Panc1 (cell line): Measurements from ENCODE around the gene UBXN11. TPM values are rescaled to one million over a fixed set of nuclear protein-coding genes. Genes with fewer than 3 reads are reported as not detected.

Experiments
- ATAC-seq: fragments of 200-7000 bp; cut with Tn5 transposase; 2 replicates; pipeline ENCODE4 v1.9.1; 2020; ENCODE audit warnings: mild to moderate bottlenecking, moderate library complexity
- BruUV-seq: library from RNA; stranded (reverse); fragments of 400-500 nt; replicated peaks from 2 replicates; lab custom pipeline; 2021; lab: Mats Ljungman, UMichigan
- CTCF ChIA-PET: fragments of 300-600 bp; sonication (Branson Sonifier 250); formaldehyde crosslinking; loops from one replicate; lab custom pipeline; 2022; ENCODE audit warnings: antibody characterized with exemption; lab: Charles Lee
- POLR2A ChIA-PET: fragments of 300-600 bp; sonication (Branson Sonifier 250); formaldehyde crosslinking; loops from one replicate; lab custom pipeline; 2022; ENCODE audit warnings: antibody characterized with exemption; lab: Charles Lee
- DNase-seq: peaks from one replicate; pipeline ENCODE4 v3.0.0-alpha.2; 2010; ENCODE audit warnings: low read depth, low spot score
- H3K27ac ChIP-seq: 2 replicates; pipeline ENCODE4 v1.5.1; 2011; ENCODE audit warnings: mild to moderate bottlenecking, low read length, inconsistent platforms
- H3K27me3 ChIP-seq: fragments of 200-500 bp; sonication (Bioruptor generic); 2 replicates; pipeline ENCODE4 v1.6.0; 2014; ENCODE audit warnings: low read length, inconsistent platforms; ENCODE audit not compliant: control insufficient read depth, insufficient read depth
- H3K36me3 ChIP-seq: fragments of 200-500 bp; sonication (Bioruptor generic); 2 replicates; pipeline ENCODE4 v1.5.1; 2014; ENCODE audit warnings: inconsistent platforms, mild to moderate bottlenecking, low read length, moderate library complexity; ENCODE audit not compliant: control insufficient read depth, insufficient read depth
- H3K4me1 ChIP-seq: 2 replicates; pipeline ENCODE4 v1.5.1; 2011; ENCODE audit warnings: inconsistent platforms, mild to moderate bottlenecking, low read length, moderate library complexity; ENCODE audit not compliant: control insufficient read depth, insufficient read depth
- H3K4me3 ChIP-seq, 2 experiments: 2 replicates each; pipeline ENCODE4 v1.5.1; 2011 to 2012; ENCODE audit warnings: low read depth in 2 of 2, low read length in 2 of 2, mild to moderate bottlenecking in 2 of 2, inconsistent platforms in 1 of 2, moderate library complexity in 1 of 2
- H3K9me3 ChIP-seq: fragments of 200-500 bp; sonication (Bioruptor generic); 2 replicates; pipeline ENCODE4 v1.5.1; 2014; ENCODE audit warnings: low read depth, mild to moderate bottlenecking, inconsistent platforms, low read length, moderate library complexity; ENCODE audit not compliant: control insufficient read depth, insufficient read depth
- CTCF ChIP-seq: fragments of 450-650 bp; IDR thresholded peaks from 2 replicates; pipeline ENCODE4 v1.5.1; 2017; ENCODE audit warnings: mild to moderate bottlenecking
- POLR2AphosphoS5 ChIP-seq: IDR thresholded peaks from 2 replicates; pipeline ENCODE4 v1.6.1; 2012; ENCODE audit warnings: mild to moderate bottlenecking, low read depth, low read length, moderate library complexity
- SIN3A ChIP-seq: IDR thresholded peaks from 2 replicates; pipeline ENCODE4 v1.6.1; 2012; ENCODE audit warnings: low read depth, mild to moderate bottlenecking, low read length, moderate library complexity, borderline replicate concordance; ENCODE audit not compliant: insufficient read depth
- TCF7L2 ChIP-seq: IDR thresholded peaks from 2 replicates; pipeline ENCODE4 v1.6.1; 2011; ENCODE audit warnings: mild to moderate bottlenecking, low read depth, low read length, inconsistent platforms
- in situ Hi-C: cut with HindIII; loops from 2 replicates; pipeline ENCODE4 v1.10.0; 2016; ENCODE audit warnings: low sequenced_read_pairs, low pct_unique_long_range_greater_than_20kb
- intact Hi-C: fragments of 100-400 bp; cut with micrococcal nuclease; formaldehyde crosslinking; loops from one replicate; pipeline ENCODE4 v1.10.0; 2022; ENCODE audit not compliant: unreplicated experiment
- total RNA-seq: library from RNA; stranded (reverse); gene quantifications from one replicate; pipeline ENCODE4 v1.2.1, GENCODE V29; 2021; ENCODE audit not compliant: unreplicated experiment
- TF ChIP-seq, protein P1 (sequence below), 2 experiments: IDR thresholded peaks; 2 replicates each; pipeline ENCODE4 v1.6.1; 2011 to 2012; ENCODE audit warnings: low read depth in 2 of 2, control low read depth in 1 of 2, low read length in 1 of 2, mild to moderate bottlenecking in 1 of 2, moderate library complexity in 1 of 2; ENCODE audit not compliant: insufficient read depth in 1 of 2

The UBXN11 gene
- total RNA-seq, 1 experiment from 2014 or later, result 23.7 TPM

DNA sequence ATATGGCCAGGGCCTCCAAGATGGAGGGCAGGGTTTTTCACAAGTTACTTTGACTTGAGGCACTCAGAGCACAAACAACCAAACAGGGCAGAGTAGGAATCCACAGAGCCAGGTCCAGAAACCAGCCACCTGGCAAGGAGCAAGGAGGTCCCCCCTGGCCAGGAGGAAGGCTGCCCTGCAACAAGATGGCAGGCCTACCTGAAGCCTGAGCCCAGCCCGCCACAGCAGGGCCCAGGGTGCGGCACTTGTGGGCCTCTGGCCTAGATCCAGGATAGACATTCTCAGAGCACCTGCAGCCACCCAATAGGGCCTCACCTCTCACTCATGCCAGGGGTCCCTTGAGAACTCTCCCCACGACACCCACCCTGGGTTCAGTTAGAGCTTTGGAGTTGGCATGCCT is 15.0 kb downstream of the UBXN11 start:
- BruUV-seq, result no TSS peak
- H3K27me3 ChIP-seq, result no peaks in the 10 kb centered on the region
- no peaks in the 10 kb centered on the region for H3K9me3 ChIP-seq
- ChIA-PET CTCF (no interaction called here), POLR2A (no interaction called here)
- in situ Hi-C loops (no loop called here), intact Hi-C loops (no loop called here)
- DNase-seq (no peak), ATAC-seq (no peak)
- no peaks in the 10 kb centered on the region for H3K4me1 ChIP-seq
- H3K27ac ChIP-seq, result no peak overlapping the region
- no peaks in the 10 kb centered on the region for H3K36me3 ChIP-seq
- no peak overlapping the region for H3K4me3 ChIP-seq
- TF ChIP-seq SIN3A, result no peak
- no peak for TF ChIP-seq TCF7L2
- TF ChIP-seq, protein P1, sequence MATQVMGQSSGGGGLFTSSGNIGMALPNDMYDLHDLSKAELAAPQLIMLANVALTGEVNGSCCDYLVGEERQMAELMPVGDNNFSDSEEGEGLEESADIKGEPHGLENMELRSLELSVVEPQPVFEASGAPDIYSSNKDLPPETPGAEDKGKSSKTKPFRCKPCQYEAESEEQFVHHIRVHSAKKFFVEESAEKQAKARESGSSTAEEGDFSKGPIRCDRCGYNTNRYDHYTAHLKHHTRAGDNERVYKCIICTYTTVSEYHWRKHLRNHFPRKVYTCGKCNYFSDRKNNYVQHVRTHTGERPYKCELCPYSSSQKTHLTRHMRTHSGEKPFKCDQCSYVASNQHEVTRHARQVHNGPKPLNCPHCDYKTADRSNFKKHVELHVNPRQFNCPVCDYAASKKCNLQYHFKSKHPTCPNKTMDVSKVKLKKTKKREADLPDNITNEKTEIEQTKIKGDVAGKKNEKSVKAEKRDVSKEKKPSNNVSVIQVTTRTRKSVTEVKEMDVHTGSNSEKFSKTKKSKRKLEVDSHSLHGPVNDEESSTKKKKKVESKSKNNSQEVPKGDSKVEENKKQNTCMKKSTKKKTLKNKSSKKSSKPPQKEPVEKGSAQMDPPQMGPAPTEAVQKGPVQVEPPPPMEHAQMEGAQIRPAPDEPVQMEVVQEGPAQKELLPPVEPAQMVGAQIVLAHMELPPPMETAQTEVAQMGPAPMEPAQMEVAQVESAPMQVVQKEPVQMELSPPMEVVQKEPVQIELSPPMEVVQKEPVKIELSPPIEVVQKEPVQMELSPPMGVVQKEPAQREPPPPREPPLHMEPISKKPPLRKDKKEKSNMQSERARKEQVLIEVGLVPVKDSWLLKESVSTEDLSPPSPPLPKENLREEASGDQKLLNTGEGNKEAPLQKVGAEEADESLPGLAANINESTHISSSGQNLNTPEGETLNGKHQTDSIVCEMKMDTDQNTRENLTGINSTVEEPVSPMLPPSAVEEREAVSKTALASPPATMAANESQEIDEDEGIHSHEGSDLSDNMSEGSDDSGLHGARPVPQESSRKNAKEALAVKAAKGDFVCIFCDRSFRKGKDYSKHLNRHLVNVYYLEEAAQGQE (IDR thresholded peaks at IDR 0.05; ENCODE audit: insufficient read depth in 1 of 2, low read depth in 2 of 2, low read length in 1 of 2), result no peak
- TF ChIP-seq POLR2AphosphoS5, result no peak
- TF ChIP-seq CTCF, result no peak

- in situ Hi-C loops (no loop called here), intact Hi-C loops (no loop called here)
- DNase-seq, result no peak
- Histone ChIP-seq H3K27me3 (no peaks in the 10 kb centered on the region), H3K9me3 (no peaks in the 10 kb centered on the region), H3K4me1 (no peaks in the 10 kb centered on the region), H3K36me3 (no peaks in the 10 kb centered on the region), H3K4me3 (no peak overlapping the region), H3K27ac (no peak overlapping the region)
- no TSS peak for BruUV-seq
- POLR2A ChIA-PET, result interaction anchor here (0.6 kb wide), 1 partner anchor 861 kb away, joined by 3 read pairs; no protein-coding TSS in a partner anchor
- TF ChIP-seq, protein P1 (IDR thresholded peaks at IDR 0.05; ENCODE audit: insufficient read depth in 1 of 2, low read depth in 2 of 2, low read length in 1 of 2), result no peak
- TF ChIP-seq CTCF, result no peak
- no peak for TF ChIP-seq TCF7L2
- no peak for TF ChIP-seq POLR2AphosphoS5
- TF ChIP-seq SIN3A, result no peak
- 0 out of 2 replicates have a peak, but pooled peaks have one; percentile 20 for ATAC-seq
- CTCF ChIA-PET, result interaction anchor here (0.6 kb wide), 1 partner anchor 126 kb away, joined by 5 read pairs; no protein-coding TSS in a partner anchor
Measured at GRCh38 chr1:26290882-26291261, 15.6 kb downstream of the UBXN11 start.
